ENCODE measurements around the gene PAQR3. TPM values are rescaled to one million over a fixed set of nuclear protein-coding genes. Genes with fewer than 3 reads are reported as not detected.
A peak's percentile ranks its signal among the peaks of the same experiment; 100 is the strongest.

Gene PAQR3
- total RNA-seq (10 to 100 TPM; 16.6 to 55.7 TPM), polyA plus RNA-seq (ENCODE audit: insufficient read length in 2 of 2) (10 to 100 TPM; 42.2 to 47.8 TPM)
- long read RNA-seq, donor 1, full-length matches to known transcripts = 20 of 26 reads
- long read RNA-seq, donor 1, partial matches to known transcripts = 6 of 26 reads
- long read RNA-seq, donor 1, other reads (novel, unspliced or antisense) = 0 of 26 reads
- long read RNA-seq, donor 2, full-length matches to known transcripts = 2 of 2 reads
- long read RNA-seq, donor 2, partial matches to known transcripts = 0 of 2 reads
- long read RNA-seq, donor 2, other reads (novel, unspliced or antisense) = 0 of 2 reads
- long read RNA-seq, donor 3, full-length matches to known transcripts = 5 of 5 reads
- long read RNA-seq, donor 3, partial matches to known transcripts = 0 of 5 reads
- long read RNA-seq, donor 3, other reads (novel, unspliced or antisense) = 0 of 5 reads
- long read RNA-seq, donor 4, full-length matches to known transcripts = 2 of 2 reads
- long read RNA-seq, donor 4, partial matches to known transcripts = 0 of 2 reads
- long read RNA-seq, donor 4, other reads (novel, unspliced or antisense) = 0 of 2 reads

GRCh38 chr4:78938868-78939666, at the start of gene PAQR3:
Gene PAQR3, minus strand, starts transcription at chr4:78939438. Its CDS starts 214 bp downstream, at chr4:78939224.
- Histone ChIP-seq H3K27me3 (ENCODE audit: control insufficient read depth, insufficient read depth, low read length) (no peaks in the 10 kb centered on the region), H3K9me3 (ENCODE audit: control insufficient read depth, insufficient read depth, low read length) (no peaks in the 10 kb centered on the region), H3K4me3 (ENCODE audit: low read depth, low read length) (peak within 1 kb of the TSS; percentile 88), H3K4me1 (ENCODE audit: control insufficient read depth, insufficient read depth, low read length) (peaks cover 4% of the 10 kb centered on the region), H3K36me3 (ENCODE audit: control insufficient read depth, insufficient read depth, low read length) (no peaks in the 10 kb centered on the region), H3K27ac (ENCODE audit: low read depth, low read length) (peak within 1 kb of the TSS; percentile 52)
- peak; percentile 63 to 96 (median 78) for DNase-seq (ENCODE audit: low read depth in 4 of 6, low spot score in 6 of 6)
- 0% methylated on average over 77 of the region's 77 CpGs for WGBS (ENCODE audit: insufficient coverage)

- no peak overlapping the region for H3K27ac ChIP-seq (ENCODE audit: low read depth, low read length)
- peak in 1 of 6 donors; percentile 24 for DNase-seq (ENCODE audit: low read depth in 4 of 6, low spot score in 6 of 6)
- no peaks in the 10 kb centered on the region for H3K4me1 ChIP-seq (ENCODE audit: control insufficient read depth, insufficient read depth, low read length)
- WGBS (ENCODE audit: insufficient coverage) = no CpG with 5 or more reads among the region's 1 CpG
- no peak overlapping the region for H3K4me3 ChIP-seq (ENCODE audit: low read depth, low read length)
- H3K36me3 ChIP-seq (ENCODE audit: control insufficient read depth, insufficient read depth, low read length) = no peaks in the 10 kb centered on the region
- no peaks in the 10 kb centered on the region for H3K9me3 ChIP-seq (ENCODE audit: control insufficient read depth, insufficient read depth, low read length)
- H3K27me3 ChIP-seq (ENCODE audit: control insufficient read depth, insufficient read depth, low read length) = no peaks in the 10 kb centered on the region
Observed at GRCh38 chr4:78987683-78988082, 48.4 kb upstream of the PAQR3 start.

GRCh38 chr4:78984593-78984992, 45.4 kb upstream of the PAQR3 start:
- Histone ChIP-seq H3K27me3 (ENCODE audit: control insufficient read depth, insufficient read depth, low read length) (no peaks in the 10 kb centered on the region), H3K36me3 (ENCODE audit: control insufficient read depth, insufficient read depth, low read length) (no peaks in the 10 kb centered on the region), H3K9me3 (ENCODE audit: control insufficient read depth, insufficient read depth, low read length) (no peaks in the 10 kb centered on the region), H3K27ac (ENCODE audit: low read depth, low read length) (no peak overlapping the region), H3K4me1 (ENCODE audit: control insufficient read depth, insufficient read depth, low read length) (no peaks in the 10 kb centered on the region), H3K4me3 (ENCODE audit: low read depth, low read length) (no peak overlapping the region)
- 63% methylated on average over 1 of the region's 2 CpGs for WGBS (ENCODE audit: insufficient coverage)
- DNase-seq (ENCODE audit: low read depth in 4 of 6, low spot score in 6 of 6) = no peak

- 20% methylated on average over 1 of the region's 2 CpGs for WGBS (ENCODE audit: insufficient coverage)
- Histone ChIP-seq H3K27ac (ENCODE audit: low read depth, low read length) (no peak overlapping the region), H3K27me3 (ENCODE audit: control insufficient read depth, insufficient read depth, low read length) (no peaks in the 10 kb centered on the region), H3K36me3 (ENCODE audit: control insufficient read depth, insufficient read depth, low read length) (no peaks in the 10 kb centered on the region), H3K4me3 (ENCODE audit: low read depth, low read length) (no peak overlapping the region), H3K4me1 (ENCODE audit: control insufficient read depth, insufficient read depth, low read length) (no peaks in the 10 kb centered on the region), H3K9me3 (ENCODE audit: control insufficient read depth, insufficient read depth, low read length) (no peaks in the 10 kb centered on the region)
- DNase-seq (ENCODE audit: low read depth in 4 of 6, low spot score in 6 of 6) = no peak
Observed at GRCh38 chr4:78975865-78976264, 36.6 kb upstream of the PAQR3 start.

GRCh38 chr4:78971776-78972175, 32.5 kb upstream of the PAQR3 start:
- DNase-seq (ENCODE audit: low read depth in 4 of 6, low spot score in 6 of 6) = no peak
- H3K27ac ChIP-seq (ENCODE audit: low read depth, low read length) = peak overlapping the region; percentile 44
- H3K27me3 ChIP-seq (ENCODE audit: control insufficient read depth, insufficient read depth, low read length) = no peaks in the 10 kb centered on the region
- H3K4me3 ChIP-seq (ENCODE audit: low read depth, low read length) = no peak overlapping the region
- H3K4me1 ChIP-seq (ENCODE audit: control insufficient read depth, insufficient read depth, low read length) = no peaks in the 10 kb centered on the region
- H3K36me3 ChIP-seq (ENCODE audit: control insufficient read depth, insufficient read depth, low read length) = no peaks in the 10 kb centered on the region
- H3K9me3 ChIP-seq (ENCODE audit: control insufficient read depth, insufficient read depth, low read length) = no peaks in the 10 kb centered on the region
- no CpG with 5 or more reads among the region's 1 CpG for WGBS (ENCODE audit: insufficient coverage)

GRCh38 chr4:78971326-78971725, 32.1 kb upstream of the PAQR3 start:
- Histone ChIP-seq H3K9me3 (ENCODE audit: control insufficient read depth, insufficient read depth, low read length) (no peaks in the 10 kb centered on the region), H3K4me3 (ENCODE audit: low read depth, low read length) (no peak overlapping the region), H3K4me1 (ENCODE audit: control insufficient read depth, insufficient read depth, low read length) (no peaks in the 10 kb centered on the region), H3K27me3 (ENCODE audit: control insufficient read depth, insufficient read depth, low read length) (no peaks in the 10 kb centered on the region), H3K27ac (ENCODE audit: low read depth, low read length) (peak overlapping the region; percentile 44), H3K36me3 (ENCODE audit: control insufficient read depth, insufficient read depth, low read length) (no peaks in the 10 kb centered on the region)
- 25% methylated on average over 1 of the region's 1 CpG for WGBS (ENCODE audit: insufficient coverage)
- DNase-seq (ENCODE audit: low read depth in 4 of 6, low spot score in 6 of 6) = peak in 4 of 6 donors; percentile 35 to 76 (median 47)

- Histone ChIP-seq H3K27me3 (ENCODE audit: control insufficient read depth, insufficient read depth, low read length) (no peaks in the 10 kb centered on the region), H3K4me1 (ENCODE audit: control insufficient read depth, insufficient read depth, low read length) (no peaks in the 10 kb centered on the region), H3K9me3 (ENCODE audit: control insufficient read depth, insufficient read depth, low read length) (no peaks in the 10 kb centered on the region), H3K4me3 (ENCODE audit: low read depth, low read length) (no peak overlapping the region), H3K36me3 (ENCODE audit: control insufficient read depth, insufficient read depth, low read length) (no peaks in the 10 kb centered on the region), H3K27ac (ENCODE audit: low read depth, low read length) (no peak overlapping the region)
- DNase-seq (ENCODE audit: low read depth in 4 of 6, low spot score in 6 of 6) = peak in 1 of 6 donors; percentile 82
- 40% methylated on average over 1 of the region's 2 CpGs for WGBS (ENCODE audit: insufficient coverage)
Observed at GRCh38 chr4:78962597-78963115, 23.4 kb upstream of the PAQR3 start.

- H3K27ac ChIP-seq (ENCODE audit: low read depth, low read length) = no peak overlapping the region
- no peak overlapping the region for H3K4me3 ChIP-seq (ENCODE audit: low read depth, low read length)
- DNase-seq (ENCODE audit: low read depth in 4 of 6, low spot score in 6 of 6) = no peak
- no peaks in the 10 kb centered on the region for H3K4me1 ChIP-seq (ENCODE audit: control insufficient read depth, insufficient read depth, low read length)
- WGBS (ENCODE audit: insufficient coverage) = no CpG with 5 or more reads among the region's 3 CpGs
- H3K27me3 ChIP-seq (ENCODE audit: control insufficient read depth, insufficient read depth, low read length) = no peaks in the 10 kb centered on the region
- H3K9me3 ChIP-seq (ENCODE audit: control insufficient read depth, insufficient read depth, low read length) = no peaks in the 10 kb centered on the region
- H3K36me3 ChIP-seq (ENCODE audit: control insufficient read depth, insufficient read depth, low read length) = no peaks in the 10 kb centered on the region
Observed at GRCh38 chr4:78960926-78961325, 21.7 kb upstream of the PAQR3 start.

GRCh38 chr4:78956975-78957374, 17.7 kb upstream of the PAQR3 start:
- no CpG with 5 or more reads among the region's 5 CpGs for WGBS (ENCODE audit: insufficient coverage)
- no peaks in the 10 kb centered on the region for H3K9me3 ChIP-seq (ENCODE audit: control insufficient read depth, insufficient read depth, low read length)
- no peak overlapping the region for H3K4me3 ChIP-seq (ENCODE audit: low read depth, low read length)
- no peak for DNase-seq (ENCODE audit: low read depth in 4 of 6, low spot score in 6 of 6)
- H3K27me3 ChIP-seq (ENCODE audit: control insufficient read depth, insufficient read depth, low read length) = no peaks in the 10 kb centered on the region
- H3K4me1 ChIP-seq (ENCODE audit: control insufficient read depth, insufficient read depth, low read length) = no peaks in the 10 kb centered on the region
- H3K36me3 ChIP-seq (ENCODE audit: control insufficient read depth, insufficient read depth, low read length) = no peaks in the 10 kb centered on the region
- no peak overlapping the region for H3K27ac ChIP-seq (ENCODE audit: low read depth, low read length)
